ENCODE data around the gene TMEM117. TPM values are rescaled to one million over a fixed set of nuclear protein-coding genes. Genes with fewer than 3 reads are reported as not detected.
"Not testable (repeated sequence)": the region's sequence is repeated elsewhere in the genome, so short reads cannot be mapped to it uniquely, and the experiment has no call there.

Gene TMEM117
- total RNA-seq, 1 donor from 2014 or later, result 7.1 TPM

DNA sequence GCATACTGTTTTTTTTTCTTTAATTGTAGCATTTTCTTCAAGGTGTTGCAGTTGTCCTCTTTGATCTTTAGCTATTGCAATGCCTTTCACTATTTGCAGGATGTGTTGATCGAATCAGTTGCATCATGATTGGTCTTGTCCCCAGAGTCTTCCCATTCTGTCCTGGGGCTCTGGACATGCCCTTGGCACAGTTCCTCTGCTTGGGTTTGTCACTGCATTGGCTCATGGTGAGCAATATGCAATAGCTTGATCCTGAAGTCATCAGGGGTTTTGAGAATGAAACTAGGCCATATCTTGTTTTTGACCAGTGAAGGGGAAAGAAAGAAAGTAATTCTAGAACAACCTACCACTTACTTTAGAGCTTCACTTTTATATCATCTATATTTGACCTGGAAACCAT is 281.5 kb downstream of the TMEM117 start:
- DNase-seq (ENCODE audit: missing footprints) (no peak), ATAC-seq (no peak)

DNA sequence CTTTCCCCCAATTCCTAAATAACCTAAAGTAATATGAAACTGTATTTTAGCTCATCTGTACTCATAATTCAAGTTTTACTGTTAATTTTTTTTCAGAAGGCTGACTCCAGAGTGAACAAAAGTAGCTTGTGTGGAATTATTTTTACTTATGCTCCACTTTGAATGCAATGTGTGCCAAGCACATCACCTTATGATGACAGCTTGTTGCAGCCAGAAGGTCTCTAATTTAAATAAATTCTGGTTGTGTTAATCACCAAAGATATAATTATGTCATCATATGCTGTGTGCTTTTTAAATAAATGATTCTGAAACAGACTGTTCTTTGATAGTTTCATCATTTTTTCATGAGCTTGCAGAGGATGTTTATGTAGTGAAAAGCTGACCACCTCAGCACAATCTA is 283.1 kb downstream of the TMEM117 start:
- no peak for ATAC-seq
- DNase-seq (ENCODE audit: missing footprints), result no peak
- intact Hi-C loops (cut with DNase I), result no loop called here

More for the DNA sequence above, 281.5 kb downstream of the TMEM117 start:
- intact Hi-C loops (cut with DNase I), result no loop called here

- intact Hi-C loops (cut with DNase I), result no loop called here
- ATAC-seq (no peak), DNase-seq (ENCODE audit: missing footprints) (no peak)
These were observed 290.9 kb downstream of the TMEM117 start for GRCh38 chr12:44126806-44127205.

DNA sequence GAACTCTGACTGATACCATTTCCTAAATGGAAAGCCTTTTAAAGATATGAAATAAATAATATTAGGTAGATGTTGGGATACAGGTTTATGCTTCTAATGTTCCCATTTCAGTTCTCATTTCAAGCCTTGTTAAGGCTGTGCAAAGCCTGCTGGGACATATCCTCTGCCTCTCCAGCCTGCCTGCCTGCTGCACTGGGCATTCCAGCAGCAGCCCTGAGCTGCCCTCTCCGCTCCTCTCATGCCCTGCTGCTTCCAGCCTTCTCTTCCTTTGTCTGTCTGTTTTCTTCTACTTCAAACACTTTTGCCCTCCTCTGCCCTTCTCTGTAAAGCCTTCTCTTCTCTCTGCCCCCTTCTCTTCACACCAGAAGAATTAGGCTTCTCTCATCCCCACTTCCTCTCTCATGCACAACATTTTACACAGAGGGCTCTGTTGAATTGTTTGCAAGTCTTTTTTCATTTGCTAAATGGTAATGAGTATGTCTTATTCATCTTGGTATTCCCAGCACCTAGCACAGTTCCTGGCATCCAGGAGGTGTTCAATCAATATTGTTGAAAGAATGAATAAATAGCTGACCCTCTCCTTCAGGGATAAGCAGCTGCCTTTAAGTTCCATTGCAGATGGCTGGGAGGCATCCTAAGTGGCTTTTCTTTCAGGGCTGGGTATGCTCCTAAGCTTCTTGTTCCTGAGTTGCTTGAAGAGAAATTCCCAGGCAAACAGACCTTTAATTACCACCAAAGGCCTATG is 292.3 kb downstream of the TMEM117 start:
- no peak for DNase-seq (ENCODE audit: missing footprints)

GRCh38 chr12:44143175-44143574 is 307.3 kb downstream of the TMEM117 start:
- ATAC-seq, result no peak
- no peak for DNase-seq (ENCODE audit: missing footprints)
- intact Hi-C loops (cut with DNase I), result no loop called here

More for the DNA sequence above, 292.3 kb downstream of the TMEM117 start:
- peak; percentile 59 for ATAC-seq
- intact Hi-C loops (cut with DNase I), result no loop called here

- intact Hi-C loops (cut with DNase I), result no loop called here
- DNase-seq (ENCODE audit: missing footprints) (no peak), ATAC-seq (no peak)
These were observed 313.1 kb downstream of the TMEM117 start for GRCh38 chr12:44148936-44149335.

- intact Hi-C loops (cut with DNase I), result no loop called here
- DNase-seq (ENCODE audit: missing footprints), result no peak
- ATAC-seq, result no peak
These were observed 318.2 kb downstream of the TMEM117 start for GRCh38 chr12:44154128-44154527.

DNA sequence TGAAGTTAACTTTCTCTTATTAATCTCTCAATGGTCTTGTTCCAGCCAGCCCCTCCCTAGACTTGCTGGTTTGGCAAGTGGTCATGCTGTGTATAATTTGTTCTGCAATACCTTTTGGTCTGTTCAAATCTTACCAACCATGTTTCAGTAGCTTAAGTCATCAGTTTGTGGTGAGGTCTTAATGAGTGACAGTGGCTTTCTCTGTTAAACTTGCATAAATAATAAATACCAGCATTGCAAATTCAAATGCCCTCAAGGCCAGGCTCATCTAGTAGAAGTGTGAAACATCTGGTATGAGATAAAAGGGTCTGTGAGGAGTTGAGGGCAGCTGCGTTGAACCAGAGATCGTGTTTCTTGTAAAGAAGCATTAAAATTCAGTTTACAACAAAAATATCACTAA is 319.5 kb downstream of the TMEM117 start:
- DNase-seq (ENCODE audit: missing footprints), result no peak
- no peak for ATAC-seq
- intact Hi-C loops (cut with DNase I), result no loop called here

DNA sequence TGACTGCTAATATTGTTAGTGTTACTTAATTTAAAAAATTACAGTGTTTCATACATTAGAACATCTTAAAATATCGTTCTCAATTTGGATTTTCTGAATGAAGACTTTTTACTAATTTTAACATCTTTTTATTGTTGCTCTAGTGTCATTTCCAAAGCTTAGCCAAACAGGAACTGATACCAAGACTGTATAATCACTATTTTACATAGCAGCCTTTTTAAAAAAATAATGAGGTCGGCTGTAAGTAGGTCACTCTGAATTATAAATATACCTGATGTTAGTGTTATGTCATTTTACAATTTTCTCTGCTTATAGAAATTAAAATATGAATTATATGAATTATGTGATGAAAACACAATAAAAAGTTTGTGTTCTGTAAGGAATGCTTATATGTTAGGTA is 321.5 kb downstream of the TMEM117 start:
- ATAC-seq (no peak), DNase-seq (ENCODE audit: missing footprints) (no peak)
- intact Hi-C loops (cut with DNase I), result no loop called here

GRCh38 chr12:44158746-44159145 is 322.9 kb downstream of the TMEM117 start:
- ATAC-seq (no peak), DNase-seq (ENCODE audit: missing footprints) (no peak)
- intact Hi-C loops (cut with DNase I), result no loop called here

GRCh38 chr12:44159216-44159615 is 323.3 kb downstream of the TMEM117 start:
- ATAC-seq (no peak), DNase-seq (ENCODE audit: missing footprints) (no peak)
- intact Hi-C loops (cut with DNase I), result no loop called here

GRCh38 chr12:44159862-44160261 is 324.0 kb downstream of the TMEM117 start:
- ATAC-seq (no peak), DNase-seq (ENCODE audit: missing footprints) (no peak)

DNA sequence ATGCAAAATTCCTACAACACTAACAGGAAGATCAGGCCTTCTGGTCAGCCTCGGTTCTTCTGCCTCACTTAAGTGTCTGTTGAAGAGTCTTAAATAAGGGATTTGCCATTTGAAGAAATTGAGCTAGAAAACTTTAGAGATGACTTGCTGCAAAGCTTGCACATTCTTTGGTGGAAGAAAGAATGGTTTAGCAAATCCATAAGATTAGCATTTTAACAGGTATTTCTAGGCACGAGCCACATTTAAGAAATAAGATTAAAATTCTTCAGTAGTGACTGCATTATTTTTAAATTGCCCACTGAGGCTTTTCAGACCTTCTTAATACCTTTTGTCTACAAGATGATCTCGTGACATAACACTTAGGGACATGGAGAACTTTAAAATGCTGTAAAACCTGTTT is 327.1 kb downstream of the TMEM117 start:
- no peak for DNase-seq (ENCODE audit: missing footprints)
- intact Hi-C loops (cut with DNase I), result no loop called here
- ATAC-seq, result no peak

More at GRCh38 chr12:44159862-44160261, 324.0 kb downstream of the TMEM117 start:
- intact Hi-C loops (cut with DNase I), result no loop called here

- ATAC-seq (no peak), DNase-seq (ENCODE audit: missing footprints) (no peak)
- intact Hi-C loops (cut with DNase I), result no loop called here
These were observed 338.2 kb downstream of the TMEM117 start for GRCh38 chr12:44174053-44174452.

- ATAC-seq, result no peak
- DNase-seq (ENCODE audit: missing footprints), result no peak
- intact Hi-C loops (cut with DNase I), result no loop called here
These were observed 348.8 kb downstream of the TMEM117 start for GRCh38 chr12:44184499-44185206.

DNA sequence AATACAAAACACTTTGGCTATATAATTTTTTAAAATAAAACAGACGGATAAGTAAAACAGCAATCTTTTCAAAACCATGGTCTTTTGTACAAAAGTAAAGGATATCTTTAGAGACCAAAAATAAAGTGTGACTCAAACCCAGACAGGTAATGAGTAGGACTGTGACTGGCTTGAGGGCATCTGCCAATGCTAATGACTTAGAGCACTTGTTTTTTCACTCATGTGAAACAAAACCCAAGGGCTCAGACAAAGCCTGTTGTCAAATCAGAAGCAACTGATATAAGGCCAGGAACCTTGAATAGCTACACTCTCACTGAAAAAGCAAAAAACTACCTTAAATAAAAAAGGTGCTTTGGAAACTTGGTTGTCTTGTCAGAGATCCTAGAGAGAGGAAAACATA is 357.4 kb downstream of the TMEM117 start:
- no peak for ATAC-seq
- DNase-seq (ENCODE audit: missing footprints), result no peak
- intact Hi-C loops (cut with DNase I), result no loop called here

DNA sequence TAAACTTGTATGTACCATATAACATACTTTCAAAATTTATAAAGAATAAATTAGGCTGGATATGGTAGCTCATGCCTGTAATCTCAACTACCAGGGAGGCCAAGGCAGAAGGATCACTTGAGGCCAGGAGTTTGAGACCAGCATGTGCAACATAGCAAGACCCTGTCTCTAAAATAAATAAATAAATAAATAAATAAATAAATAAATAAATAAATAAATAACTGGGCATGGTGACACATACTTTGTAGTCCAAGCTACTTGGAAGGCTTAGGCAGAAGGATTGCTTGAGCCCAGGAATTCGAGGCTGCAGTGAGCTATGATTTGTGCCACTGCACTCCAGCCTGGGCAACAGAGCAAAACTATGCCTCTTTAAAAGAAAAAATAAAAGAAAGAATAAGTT is 359.8 kb downstream of the TMEM117 start:
- DNase-seq (ENCODE audit: missing footprints); ATAC-seq; intact Hi-C loops (cut with DNase I): not testable (repeated sequence)

DNA sequence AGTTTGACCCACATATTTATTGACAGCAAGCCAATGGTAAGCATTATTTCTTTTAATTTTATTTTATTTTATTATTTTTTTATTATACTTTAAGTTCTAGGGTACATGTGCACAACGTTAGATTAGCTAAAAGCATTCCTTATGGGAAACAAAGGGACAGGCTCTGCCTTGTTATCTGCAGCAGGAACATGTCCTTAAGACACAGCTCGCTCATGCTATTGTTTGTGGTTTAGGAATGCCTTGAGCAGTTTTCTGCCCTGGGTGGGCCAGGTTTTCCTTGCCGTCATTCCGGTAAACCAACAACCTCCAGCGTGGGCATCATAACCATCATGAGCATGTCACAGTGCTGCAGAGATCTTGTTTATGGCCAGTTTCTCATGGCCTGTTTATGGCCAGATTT is 370.2 kb downstream of the TMEM117 start:
- no peak for ATAC-seq

GRCh38 chr12:44217146-44217883 is 381.4 kb downstream of the TMEM117 start:
- intact Hi-C loops (cut with DNase I), result no loop called here
- ATAC-seq (no peak), DNase-seq (ENCODE audit: missing footprints) (no peak)

More for the DNA sequence above, 370.2 kb downstream of the TMEM117 start:
- intact Hi-C loops (cut with DNase I), result no loop called here
- no peak for DNase-seq (ENCODE audit: missing footprints)

DNA sequence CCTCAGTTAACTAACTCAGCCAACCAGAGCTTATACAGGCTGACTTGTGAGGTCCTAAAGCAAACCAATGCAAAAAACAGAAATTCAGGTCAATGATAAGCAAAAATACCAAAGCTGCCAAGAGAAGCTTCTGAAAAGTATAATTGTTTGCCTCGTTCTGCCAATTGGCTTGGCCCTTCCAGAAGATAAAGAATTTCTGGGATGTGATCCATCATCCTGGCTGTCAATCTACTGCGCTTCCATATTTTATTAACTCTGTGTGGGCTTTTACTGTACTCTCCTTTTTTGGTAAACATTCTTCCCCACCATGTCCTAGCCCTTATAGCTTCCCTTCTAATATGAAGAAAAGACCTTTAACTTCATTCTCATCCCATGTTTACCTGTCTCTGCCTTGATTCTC is 387.9 kb downstream of the TMEM117 start:
- peak; percentile 46 for ATAC-seq
- intact Hi-C loops (cut with DNase I), result no loop called here

More for the DNA sequence above, 387.9 kb downstream of the TMEM117 start:
- DNase-seq (ENCODE audit: missing footprints), result no peak

Measured in Right ventricle myocardium inferior (tissue), 1 donor.